GM19238 (cell line): ENCODE results near the gene ABT1.

Experiments used
- DNase-seq: peaks from one replicate; pipeline ENCODE4 v3.0.0; 2011; ENCODE audit warnings: low spot score; ENCODE audit not compliant: insufficient read length

ABT1 gene

DNA sequence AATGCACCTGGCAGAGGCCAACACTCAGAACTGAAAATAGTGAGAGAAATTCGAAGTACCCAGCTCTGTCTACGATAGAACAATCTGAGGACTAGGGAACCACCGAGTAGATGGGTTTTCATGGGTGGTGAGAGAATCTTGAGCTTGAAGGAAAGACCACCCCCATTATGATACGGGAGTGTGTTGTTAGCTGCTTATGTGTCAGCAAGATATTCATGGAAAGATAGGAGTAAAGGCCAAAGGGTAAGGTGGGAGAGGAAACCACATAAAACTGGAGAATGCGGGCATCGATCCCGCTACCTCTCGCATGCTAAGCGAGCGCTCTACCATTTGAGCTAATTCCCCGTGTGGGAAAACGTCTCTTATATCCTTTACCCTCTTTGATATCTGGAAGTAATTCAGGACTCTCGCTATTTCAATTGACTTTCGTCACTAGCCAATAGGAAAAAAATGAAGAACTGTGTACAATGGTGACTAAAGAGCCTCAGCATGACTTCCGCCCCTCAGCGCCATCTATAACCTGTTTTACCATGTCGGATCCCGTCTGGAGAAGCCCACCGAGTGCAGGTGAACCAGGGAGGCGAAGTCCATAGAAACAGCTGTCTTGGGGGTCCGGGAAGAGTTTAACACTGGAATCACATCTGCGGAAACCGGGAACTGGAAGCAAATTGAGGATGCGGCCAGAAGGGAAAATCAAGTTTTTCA lies 25.0 kb upstream of the ABT1 start:
- no peak for DNase-seq

DNA sequence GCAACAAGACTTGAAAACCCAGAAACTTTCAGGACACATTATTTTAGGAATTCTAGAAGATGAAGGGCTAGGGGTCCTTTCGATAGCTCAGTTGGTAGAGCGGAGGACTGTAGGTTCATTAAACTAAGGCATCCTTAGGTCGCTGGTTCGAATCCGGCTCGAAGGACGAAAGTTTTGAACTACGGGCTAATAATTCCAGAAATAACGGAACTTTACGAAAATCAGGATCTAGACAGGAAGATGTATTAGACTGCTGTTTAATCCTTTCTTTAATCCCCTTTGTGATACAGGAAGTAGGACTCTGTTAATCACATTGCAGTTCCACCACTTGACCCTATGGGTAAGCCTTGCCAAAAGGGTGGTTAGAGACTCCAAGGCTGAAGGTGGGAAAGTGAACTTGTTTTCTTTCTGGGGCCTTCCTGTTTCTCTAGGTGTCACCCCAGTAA lies 21.2 kb upstream of the ABT1 start:
- DNase-seq: no peak

DNA sequence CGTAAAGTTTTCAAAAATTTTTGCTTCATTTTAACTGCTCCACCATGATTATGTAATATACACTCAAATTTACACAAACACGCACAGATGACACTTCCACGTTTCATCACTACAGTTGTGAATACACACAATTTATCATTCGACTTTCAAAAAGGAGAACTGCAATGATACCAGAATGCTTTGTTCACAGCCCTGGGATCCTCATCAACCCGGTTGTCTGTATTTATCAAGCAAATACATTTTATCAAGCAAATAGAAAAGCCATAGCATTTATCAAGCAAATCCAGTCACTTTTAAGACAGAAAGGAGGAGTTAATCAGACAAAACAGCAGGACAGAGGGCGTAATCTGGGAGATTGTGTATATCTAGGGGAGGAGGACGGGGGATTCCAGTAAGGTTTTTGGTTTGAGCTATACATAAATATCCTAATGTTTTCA lies 20.3 kb upstream of the ABT1 start:
- DNase-seq: no peak

DNA sequence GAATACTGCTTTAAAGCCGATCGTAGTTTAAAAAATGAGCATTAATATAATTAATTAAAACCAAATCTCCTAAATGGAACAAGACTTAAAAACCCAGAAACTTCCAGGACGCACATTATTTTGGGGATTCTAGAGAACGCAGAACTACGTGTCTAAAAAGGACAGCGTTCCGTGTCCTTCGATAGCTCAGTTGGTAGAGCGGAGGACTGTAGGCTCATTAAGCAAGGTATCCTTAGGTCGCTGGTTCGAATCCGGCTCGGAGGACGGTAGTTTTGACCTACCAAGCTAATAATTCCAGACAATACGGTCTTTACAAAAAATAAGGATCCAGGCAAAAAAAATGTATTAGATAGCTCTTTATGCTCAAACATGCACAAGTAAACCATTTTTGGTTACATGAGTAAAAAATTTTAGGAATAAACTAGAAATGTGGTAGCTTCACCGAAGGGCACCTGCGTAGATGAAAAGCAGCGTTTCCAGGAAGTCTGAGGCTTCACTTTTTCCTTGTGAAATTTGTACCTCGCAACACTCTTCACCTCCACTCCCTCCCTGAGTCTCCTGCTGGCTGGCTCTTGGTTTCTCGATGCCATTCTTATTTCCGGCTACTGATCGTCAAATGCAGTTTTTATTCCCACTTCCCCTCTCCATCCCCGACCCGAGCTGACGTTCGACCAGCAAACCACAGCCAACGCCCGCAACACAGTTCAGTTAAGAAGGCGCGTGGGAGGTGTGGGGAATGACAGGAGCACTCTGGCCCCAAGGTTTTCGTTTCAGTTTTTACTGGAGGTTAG lies 19.6 kb upstream of the ABT1 start:
- DNase-seq: no peak

DNA sequence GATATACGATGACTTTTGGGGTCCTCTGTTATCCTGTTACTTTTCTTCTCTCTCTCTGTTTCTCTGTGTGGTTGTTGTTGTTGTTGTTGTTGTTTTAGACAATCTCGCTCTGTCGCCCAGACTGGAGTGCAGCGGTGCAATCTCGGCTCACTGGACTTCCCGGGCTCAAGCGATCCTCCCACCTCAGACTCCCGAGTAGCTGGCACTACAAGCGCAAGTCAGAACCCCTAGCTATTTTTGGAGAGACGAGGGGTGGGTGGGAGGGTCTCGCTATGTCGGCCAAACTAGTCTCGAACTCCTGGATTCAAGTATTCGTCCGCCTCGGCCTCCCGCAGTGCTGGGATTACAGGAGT lies 19.1 kb upstream of the ABT1 start:
- DNase-seq: no peak

DNA sequence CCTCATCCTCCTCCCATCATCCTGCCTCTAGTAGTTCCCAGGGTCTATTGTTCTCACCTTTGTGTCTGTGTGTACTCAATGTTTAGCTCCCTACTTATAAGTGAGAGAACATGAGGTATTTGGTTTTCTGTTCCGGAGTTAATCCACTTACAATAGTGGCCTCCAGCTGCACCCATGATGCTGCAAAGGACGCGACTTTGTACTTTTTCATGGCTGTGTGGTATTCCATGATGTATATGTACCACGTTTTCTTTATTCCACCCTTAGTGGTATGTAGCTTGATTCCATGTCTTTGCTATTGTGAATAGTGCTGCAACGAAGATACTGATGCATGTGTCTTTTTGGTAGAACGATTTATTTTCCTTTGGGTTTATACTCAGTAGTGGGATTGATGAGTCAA lies 18.5 kb upstream of the ABT1 start:
- no peak for DNase-seq

DNA sequence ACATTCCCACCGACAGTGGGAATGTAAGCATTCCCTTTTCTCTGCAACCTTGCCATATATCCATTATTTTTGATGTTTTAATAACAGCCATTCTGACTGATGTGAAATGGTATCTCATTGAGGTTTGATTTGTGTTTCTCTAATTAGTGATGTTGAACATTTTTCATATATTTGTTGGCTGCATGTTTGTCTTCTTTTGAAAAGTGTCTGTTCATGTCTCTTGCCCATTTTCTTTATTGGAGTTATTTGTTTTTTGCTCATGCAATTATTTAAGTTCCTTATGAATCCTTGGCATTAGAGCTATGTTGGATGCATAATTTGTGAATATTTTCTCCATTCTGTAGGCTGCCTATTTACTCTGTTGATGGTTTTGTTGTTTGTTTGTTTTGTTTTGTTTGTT lies 18.0 kb upstream of the ABT1 start:
- no peak for DNase-seq

DNA sequence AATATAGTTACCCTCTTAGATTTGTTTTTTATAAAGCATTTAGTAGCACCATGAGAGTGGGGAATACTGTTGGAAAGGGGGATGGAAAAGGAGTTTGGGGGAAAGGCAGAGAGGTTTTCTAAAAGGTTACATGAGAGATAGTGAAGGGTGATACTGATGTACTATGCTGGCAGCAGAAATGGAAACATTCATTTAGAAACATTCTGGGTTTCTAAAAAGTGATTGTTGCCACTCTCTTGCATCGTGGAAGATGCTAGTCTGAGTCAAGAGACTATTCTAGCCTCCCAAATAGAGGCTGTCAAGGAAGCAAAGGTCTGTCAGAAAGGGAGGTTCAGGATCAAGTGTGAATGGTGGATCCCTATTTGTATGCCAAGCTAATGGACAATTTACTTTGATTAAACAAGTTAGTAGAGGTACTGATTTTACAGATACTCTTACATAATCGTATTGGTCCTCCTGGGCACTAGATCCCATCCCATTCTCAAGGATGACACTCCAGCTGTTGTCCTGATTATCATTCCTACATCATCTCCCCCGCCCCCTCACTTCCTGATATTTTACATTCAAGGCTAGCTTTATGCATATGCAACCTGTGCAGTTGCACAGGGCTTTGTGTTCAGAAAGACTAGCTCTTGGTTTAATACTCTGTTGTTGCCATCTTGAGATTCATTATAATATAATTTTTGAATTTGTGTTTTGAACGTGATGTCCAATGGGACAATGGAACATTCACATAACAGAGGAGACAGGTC lies 15.4 kb upstream of the ABT1 start:
- no peak for DNase-seq

DNA sequence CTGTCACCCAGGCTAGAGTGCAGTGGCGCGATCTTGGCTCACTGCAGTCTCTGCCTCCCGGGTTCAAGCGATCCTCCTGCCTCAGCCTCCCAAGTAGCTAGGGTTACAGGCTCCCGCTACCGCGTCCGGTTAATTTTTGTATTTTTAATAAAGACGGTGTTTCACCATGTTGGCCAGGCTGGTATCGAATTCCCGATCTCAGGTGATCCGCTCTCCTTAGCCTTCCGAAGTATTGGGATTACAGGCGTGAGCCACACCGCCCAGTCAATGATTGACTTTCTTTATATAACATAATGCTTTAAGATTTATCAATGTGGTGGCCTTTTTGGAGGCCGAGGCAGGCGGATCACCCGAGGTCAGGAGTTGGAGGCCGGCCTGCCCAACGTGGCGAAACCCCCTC lies 7.8 kb upstream of the ABT1 start:
- DNase-seq: no peak

DNA sequence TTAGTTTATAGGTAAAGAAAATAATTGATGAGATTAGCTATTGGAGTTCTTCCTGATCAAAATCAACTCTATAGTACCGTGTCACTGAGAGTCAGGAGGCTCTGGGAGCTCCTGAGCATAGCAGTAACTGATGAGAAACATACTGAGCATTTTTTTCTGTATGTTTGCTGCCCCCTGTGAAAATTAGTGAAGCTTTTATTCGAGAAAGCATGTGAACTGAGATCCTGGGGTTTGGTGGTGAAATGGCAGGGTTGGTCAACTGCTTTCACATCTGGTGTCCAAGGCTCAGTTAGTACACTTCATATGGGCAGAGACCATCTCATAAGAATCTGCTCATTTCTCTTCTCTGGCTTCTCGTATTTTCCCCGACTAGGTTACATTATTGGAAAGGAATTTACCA lies 4.1 kb upstream of the ABT1 start:
- DNase-seq: no peak

DNA sequence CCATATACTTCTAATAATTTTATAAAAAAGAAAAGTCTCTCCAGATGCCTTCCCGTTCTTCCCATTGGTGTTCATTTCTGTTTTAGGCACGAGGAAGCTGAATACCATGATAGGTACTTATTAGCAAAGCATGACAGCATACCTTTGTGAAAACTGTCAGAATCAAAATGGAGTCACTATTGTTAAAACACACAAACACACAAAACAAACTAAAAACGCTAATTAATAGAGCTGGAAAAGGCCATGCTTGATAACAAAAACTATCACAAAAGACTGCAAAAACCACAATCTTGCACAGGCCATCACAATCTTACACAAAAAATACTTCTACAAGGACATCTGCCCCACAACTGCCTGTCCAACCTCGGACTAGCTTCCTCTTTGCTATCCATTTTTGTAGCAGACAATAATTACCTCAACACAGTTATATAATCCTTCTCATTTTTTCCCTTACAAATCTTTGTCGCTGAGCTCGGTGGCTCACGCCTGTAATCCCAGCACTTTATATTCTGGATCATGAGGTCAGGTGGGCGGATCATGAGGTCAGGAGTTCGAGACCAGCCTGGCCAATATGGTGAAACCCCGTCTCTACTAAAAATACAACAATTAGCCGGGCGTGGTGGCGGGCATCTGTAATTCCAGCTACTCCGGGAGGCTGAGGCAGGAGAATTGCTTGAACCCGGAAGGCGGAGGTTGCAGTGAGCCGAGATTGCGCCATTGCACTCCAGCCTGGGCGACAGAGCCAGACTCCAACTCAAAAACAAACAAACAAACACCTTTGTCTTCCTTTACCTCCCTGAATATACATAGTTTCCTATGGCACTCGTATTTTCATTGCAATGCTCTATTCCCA lies 3.2 kb upstream of the ABT1 start:
- DNase-seq: no peak

DNA sequence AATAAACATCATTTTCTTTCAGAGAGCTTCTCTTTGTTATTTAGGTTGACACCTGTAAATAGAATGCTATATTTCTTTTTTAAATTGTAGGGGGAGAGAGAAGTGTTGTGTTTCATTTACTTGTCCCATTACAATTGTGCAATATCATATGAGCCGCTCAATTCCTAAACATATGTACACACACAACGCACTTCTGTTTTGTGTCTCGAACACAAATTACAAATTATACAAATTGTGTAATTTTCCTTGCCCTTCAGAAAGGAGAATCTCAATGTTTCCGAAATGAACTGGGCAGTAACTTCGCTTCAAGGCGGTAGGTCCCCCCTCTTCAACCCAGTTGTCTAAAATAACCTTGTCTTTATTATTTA lies 2.6 kb upstream of the ABT1 start:
- DNase-seq: no peak

DNA sequence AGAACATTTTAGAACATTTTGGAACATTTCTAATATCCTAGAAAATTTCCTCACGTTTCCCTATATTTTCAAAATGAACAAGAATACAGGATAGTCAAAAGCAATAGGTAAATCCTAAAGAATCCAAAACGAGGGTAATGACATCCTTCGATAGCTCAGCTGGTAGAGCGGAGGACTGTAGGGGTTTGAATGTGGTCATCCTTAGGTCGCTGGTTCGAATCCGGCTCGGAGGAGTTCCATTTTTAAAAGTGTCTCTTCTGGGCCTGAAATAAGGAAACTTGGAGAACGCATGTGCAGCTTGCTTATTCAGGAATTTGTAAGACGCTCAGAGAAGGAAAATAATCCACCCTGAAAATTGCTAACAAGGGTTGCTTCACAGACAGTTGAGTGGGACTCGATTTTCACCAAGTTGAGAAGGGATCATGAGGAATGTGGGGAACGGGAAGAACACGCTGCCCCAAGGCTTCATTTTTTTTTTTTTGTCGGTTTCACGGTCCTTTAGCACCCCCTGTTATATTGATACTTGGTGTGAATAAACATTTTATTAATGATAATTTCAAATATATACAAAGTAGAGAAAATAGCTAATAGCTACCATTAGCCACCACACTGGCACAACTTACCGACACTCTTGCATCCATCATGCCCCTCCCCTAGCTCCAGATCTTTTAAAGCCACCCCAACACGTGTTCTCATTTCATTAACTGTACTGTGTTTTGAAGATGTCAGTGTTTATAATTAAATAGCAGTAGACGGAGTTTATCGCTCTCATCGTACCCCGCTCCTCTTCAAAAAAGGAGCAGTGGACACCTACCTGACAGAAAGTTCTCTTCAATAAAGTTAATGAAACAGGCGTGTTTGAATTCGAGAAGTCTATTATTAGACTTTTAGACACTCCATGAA lies 1.8 kb upstream of the ABT1 start:
- DNase-seq: no peak

DNA sequence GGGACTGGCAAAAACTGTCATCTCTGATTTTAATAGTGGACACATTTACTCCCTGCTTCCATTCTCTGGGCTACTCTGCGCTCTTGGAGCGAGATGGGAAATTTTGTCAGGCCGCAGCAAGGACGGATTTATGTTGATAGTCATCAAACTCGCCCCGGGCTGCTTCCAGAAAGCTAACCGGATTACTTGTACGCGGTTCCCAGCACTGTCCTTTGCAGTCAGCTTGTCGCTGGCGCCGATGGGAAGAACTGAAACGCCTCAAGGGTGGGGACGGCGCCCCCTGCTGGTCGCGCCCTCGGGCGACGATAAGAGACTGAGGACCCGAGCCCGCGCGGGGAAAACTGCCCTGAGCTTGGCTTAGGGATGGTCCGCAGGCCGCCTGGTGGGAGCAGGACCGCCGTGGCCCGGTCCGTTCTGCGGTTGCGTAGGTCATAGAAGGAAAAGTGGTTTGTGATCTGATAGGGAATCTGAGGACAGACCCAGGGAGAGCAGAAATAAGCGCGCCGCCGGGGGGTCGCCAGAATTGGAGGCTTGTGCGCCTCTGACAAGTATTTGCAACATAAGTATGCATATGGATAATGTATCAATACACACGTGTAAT lies 984 bp upstream of the ABT1 start:
- peak; percentile 49 for DNase-seq

DNA sequence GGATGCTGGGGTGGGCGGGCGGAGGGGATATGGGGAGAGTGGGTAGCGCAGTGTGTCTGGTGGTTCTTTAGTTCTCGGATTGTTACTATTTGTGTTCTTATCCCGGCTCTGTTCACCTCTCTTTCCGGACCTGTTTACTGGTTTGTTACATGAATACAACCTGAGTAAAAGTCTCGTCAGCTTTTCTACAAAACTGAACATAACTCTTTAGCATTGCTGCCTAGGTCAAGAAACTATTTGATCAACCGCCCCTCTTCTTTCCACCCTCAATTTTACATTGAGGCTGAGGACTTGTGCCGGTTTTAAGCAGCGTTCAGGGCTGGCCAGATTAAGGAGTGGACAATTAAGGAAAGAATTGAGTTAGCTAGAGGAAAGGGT lies 625 bp downstream of the ABT1 start:
- no peak for DNase-seq

DNA sequence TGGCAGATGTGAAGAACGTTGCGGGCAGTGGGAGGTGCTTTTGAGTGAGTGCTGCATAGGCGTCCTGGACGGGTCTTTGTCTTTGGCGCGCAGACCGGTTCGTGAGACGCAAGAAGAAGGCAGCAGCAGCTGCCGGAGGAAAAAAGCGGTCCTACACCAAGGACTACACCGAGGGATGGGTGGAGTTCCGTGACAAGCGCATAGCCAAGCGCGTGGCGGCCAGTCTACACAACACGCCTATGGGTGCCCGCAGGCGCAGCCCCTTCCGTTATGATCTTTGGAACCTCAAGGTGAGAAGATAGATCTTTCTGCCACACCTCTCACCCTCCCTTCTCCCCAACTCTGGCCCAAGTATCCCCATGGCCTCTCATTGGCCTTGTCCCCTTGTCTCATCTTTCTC lies 1.1 kb downstream of the ABT1 start:
- no peak for DNase-seq

DNA sequence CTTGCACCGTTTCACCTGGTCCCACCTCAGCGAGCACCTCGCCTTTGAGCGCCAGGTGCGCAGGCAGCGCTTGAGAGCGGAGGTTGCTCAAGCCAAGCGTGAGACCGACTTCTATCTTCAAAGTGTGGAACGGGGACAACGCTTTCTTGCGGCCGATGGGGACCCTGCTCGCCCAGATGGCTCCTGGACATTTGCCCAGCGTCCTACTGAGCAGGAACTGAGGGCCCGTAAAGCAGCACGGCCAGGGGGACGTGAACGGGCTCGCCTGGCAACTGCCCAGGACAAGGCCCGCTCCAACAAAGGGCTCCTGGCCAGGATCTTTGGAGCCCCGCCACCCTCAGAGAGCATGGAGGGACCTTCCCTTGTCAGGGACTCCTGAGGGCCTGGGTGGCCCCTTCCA lies 1.5 kb downstream of the ABT1 start:
- no peak for DNase-seq

DNA sequence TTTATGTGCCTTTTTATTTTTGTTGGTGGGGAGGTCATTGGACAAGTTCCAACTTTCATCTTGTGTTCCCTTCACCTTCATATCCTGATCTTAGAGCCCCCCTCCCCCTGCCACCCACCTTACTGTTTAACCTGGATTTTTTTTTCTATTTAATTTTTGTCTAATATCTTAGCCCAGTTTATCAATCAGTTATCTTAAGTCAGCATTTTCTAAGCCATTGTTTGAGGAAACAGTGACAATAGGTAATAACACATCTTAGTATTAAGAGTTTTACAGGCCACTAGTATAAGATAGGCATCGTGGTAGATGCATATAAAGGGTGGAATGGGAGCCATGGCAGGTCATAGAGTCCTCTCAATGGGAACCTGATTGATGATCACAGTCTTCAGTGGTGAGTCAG lies 2.4 kb downstream of the ABT1 start:
- DNase-seq: no peak

DNA sequence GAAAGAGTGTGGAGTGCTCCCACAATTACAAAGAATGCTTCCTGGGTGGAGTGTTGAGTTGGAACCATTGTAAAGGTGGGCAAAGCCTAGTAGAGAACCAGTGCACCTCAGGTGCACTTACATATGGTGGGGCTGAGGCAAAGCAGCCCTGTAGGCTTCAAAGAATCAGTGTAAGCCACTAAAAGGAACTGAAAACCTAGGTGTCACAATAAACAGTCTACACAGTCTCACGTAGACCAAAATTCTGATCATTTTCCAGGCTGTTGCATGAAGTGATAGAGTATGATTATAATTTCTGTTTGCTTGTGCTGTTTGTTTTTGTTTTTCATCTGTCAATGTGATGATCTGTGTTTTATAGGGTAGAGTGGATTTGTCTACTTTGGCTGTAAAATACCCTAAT lies 2.8 kb downstream of the ABT1 start:
- DNase-seq: no peak

DNA sequence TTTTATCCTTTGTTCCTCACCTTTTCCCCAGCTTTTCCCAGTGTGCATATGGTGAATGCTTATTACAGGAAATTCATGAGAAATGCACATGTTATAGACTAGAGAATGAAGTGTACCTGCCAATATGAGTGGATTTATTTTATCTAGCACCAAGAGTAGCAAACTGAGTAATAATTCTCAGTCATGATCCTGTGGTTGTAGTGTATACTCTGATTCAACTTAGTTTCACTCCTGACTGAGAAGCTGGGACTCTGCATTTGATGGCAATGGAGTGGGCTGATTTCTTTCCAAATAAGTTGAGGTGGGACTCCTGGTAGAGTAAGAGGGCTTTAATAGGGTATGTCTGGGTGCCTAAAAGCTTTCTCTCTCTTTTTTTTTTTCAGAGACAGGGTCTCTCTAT lies 4.0 kb downstream of the ABT1 start:
- DNase-seq: no peak
